Measurements from ENCODE around the gene ZNF554.

Gene ZNF554

GRCh38 chr19:2803486-2804155, 16.0 kb upstream of the ZNF554 start:
- DNase-seq (ENCODE audit: low read depth), result no peak
- H3K4me3 ChIP-seq (replicated peaks; ENCODE audit: low read depth, low read length), result no peak overlapping the region
- TF ChIP-seq CTCF (IDR thresholded peaks at IDR 0.05; ENCODE audit: low read length, missing control alignments), result no peak

GRCh38 chr19:2804156-2805004, 15.3 kb upstream of the ZNF554 start:
- no peak overlapping the region for H3K4me3 ChIP-seq (replicated peaks; ENCODE audit: low read depth, low read length)
- no peak for DNase-seq (ENCODE audit: low read depth)
- TF ChIP-seq CTCF (IDR thresholded peaks at IDR 0.05; ENCODE audit: low read length, missing control alignments), result no peak

- H3K4me3 ChIP-seq (replicated peaks; ENCODE audit: low read depth, low read length), result no peak overlapping the region
- TF ChIP-seq CTCF (IDR thresholded peaks at IDR 0.05; ENCODE audit: low read length, missing control alignments), result no peak
- DNase-seq (ENCODE audit: low read depth), result no peak
Observed at GRCh38 chr19:2805261-2805900, 14.3 kb upstream of the ZNF554 start.

DNA sequence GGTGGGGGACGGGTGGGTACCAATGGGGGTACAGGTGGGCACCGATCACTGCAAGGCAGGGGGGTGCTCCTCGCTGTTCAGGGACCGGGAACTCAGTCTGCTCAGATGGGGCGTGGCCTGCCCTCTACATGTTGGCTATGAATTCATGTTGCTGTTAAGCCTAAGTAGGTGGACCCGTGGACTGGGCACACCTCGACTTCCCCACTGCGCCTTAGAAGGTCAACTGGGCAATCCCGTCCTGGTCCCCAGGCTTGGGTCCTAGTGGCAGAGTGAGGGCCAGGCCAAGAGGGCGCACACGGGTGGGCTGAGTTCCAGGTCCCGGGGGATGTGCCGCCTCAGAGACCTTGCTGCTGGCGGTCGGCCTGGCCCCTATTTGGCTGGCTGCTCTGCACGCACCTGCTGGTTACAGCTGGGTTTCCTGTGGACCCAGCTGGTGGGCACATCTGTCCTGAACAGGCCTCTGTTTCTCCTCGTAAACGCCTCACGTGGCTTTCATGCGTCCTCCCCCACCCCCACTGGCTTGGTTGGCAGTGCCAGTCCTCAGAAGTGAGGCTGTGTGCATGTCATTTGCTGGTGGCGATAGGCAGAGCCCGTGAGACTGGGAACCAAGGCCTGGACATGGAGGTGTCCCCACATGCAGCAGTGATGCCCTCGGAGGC, 13.5 kb upstream of the ZNF554 start:
- DNase-seq (ENCODE audit: low read depth), result no peak
- no peak for TF ChIP-seq CTCF (IDR thresholded peaks at IDR 0.05; ENCODE audit: low read length, missing control alignments)
- H3K4me3 ChIP-seq (replicated peaks; ENCODE audit: low read depth, low read length), result no peak overlapping the region

- H3K4me3 ChIP-seq (replicated peaks; ENCODE audit: low read depth, low read length), result no peak overlapping the region
- no peak for TF ChIP-seq CTCF (IDR thresholded peaks at IDR 0.05; ENCODE audit: low read length, missing control alignments)
- no peak for DNase-seq (ENCODE audit: low read depth)
Observed at GRCh38 chr19:2806736-2807378, 12.8 kb upstream of the ZNF554 start.

DNA sequence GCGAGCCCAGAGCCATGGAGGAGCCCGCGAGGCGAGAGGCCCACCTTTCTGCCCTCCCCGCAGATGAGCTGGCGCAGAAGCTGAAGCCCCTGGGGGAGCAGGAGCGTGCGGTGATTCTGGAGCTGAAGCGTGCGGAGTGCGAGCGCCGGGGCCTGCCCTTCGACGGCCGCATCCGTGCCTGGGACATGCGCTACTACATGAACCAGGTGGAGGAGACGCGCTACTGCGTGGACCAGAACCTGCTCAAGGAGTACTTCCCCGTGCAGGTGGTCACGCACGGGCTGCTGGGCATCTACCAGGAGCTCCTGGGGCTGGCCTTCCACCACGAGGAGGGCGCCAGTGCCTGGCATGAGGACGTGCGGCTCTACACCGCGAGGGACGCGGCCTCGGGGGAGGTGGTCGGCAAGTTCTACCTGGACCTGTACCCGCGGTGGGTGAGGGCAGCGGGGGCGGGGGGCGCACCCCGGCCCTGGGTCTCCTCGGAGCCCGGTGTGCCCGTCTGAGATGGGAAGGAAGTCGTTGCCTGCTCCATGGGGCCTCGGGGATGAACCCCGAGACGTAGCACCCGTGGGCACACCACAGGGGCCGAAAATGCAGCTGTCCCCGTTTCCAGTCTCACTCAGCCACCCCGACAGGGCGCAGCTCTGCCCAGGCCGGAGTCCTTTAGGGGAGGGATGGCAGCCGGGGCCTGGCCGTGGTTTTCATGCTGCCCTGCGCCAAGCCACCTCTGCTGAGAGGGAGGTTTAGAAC, 12.1 kb upstream of the ZNF554 start:
- no peak for TF ChIP-seq CTCF (IDR thresholded peaks at IDR 0.05; ENCODE audit: low read length, missing control alignments)
- DNase-seq (ENCODE audit: low read depth), result no peak
- no peak overlapping the region for H3K4me3 ChIP-seq (replicated peaks; ENCODE audit: low read depth, low read length)

Measured in fibroblast of pulmonary artery (primary cell).